GM18858 (cell line): ENCODE data around the gene SYK.
"Not testable (repeated sequence)": the region's sequence is repeated elsewhere in the genome, so short reads cannot be mapped to it uniquely, and the experiment has no call there.

Source experiments
- ATAC-seq: cut with Tn5 transposase; IDR thresholded peaks from one replicate; pipeline ENCODE4 v1.9.1; 2021; ENCODE audit not compliant: unreplicated experiment

The SYK gene

DNA sequence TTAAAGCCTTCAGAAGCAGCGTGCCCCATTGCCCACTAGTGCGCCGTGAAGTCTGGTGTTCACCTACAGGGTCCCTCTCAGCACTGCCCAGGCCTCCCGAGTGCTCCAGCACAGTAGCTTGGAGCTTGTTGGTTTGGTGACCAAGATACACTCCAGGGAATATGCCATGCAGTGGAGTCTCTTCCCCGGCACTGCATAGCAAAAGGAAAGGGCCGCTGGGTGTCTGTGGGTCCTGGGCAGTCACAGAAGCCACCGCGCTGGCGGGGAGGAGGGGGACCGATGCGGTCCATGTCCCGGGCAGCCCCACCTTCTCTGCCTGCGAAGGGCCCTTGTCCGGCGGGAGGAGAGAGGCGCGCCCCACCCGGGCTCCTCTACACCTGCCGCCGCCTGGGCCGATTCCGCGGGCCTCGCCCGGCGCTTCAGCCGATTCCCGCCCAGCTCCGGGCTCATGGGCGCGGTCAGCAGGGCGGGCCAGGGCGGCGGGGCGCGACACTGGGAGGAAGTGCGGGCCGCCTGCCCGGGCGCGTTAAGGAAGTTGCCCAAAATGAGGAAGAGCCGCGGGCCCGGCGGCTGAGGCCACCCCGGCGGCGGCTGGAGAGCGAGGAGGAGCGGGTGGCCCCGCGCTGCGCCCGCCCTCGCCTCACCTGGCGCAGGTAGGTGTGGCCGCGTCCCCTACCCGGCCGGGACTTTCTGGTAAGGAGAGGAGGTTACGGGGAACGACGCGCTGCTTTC lies at the start of gene SYK:
Gene SYK, plus strand, starts transcription at position 579 of the 732 bp plus-strand sequence. CDS start 42,080 bp downstream, outside the sequence.
- no peak for ATAC-seq

- not testable (repeated sequence) for ATAC-seq
These were observed 45.9 kb upstream of the SYK start for GRCh38 chr9:90755514-90756371.

DNA sequence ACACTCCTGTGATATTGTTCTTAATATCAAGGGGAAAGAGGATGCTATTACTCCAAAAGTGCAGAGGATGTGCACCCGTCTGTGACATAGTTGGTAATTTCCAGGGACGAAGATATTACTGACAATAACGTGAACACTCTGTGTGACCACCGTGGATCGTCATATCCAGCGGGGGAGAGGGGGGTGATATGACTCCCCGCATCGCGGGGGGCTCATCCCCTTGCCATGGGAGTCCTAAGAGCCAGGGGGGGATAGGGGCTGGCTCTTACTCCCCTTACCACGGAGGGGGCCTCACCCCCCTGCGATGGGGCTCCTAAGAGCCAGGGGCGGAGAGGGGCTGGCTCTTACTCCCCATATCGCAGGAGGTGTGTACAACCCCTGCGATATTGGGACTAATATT lies 41.0 kb upstream of the SYK start:
- not testable (repeated sequence) for ATAC-seq

- no peak for ATAC-seq
These were observed 34.9 kb upstream of the SYK start for GRCh38 chr9:90766731-90767130.

DNA sequence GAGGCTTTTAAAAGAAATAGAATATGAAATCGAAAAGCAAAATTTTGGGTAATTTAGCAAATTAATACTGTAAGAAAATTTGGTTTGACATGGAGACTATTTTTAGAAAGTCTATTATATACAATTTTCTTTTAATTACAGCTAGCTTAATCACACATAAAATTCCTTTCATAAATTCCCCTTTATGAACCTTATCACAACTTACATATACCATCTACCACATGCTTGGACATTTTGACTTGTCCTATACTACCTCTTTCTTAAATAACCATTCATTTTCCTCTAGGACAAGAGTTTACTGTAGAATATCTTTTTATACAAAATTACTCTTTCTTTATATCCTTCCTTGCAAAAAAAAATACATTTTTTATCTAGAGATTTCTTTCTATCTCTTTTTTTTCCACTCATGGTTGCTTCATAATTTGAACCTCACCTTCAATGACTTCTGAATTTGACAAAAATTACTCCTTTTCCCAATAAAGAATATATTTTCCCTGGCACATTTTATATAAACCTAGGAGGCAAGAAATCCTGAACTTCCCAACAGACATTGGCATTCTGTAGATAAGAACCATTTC lies 34.0 kb upstream of the SYK start:
- no peak for ATAC-seq

DNA sequence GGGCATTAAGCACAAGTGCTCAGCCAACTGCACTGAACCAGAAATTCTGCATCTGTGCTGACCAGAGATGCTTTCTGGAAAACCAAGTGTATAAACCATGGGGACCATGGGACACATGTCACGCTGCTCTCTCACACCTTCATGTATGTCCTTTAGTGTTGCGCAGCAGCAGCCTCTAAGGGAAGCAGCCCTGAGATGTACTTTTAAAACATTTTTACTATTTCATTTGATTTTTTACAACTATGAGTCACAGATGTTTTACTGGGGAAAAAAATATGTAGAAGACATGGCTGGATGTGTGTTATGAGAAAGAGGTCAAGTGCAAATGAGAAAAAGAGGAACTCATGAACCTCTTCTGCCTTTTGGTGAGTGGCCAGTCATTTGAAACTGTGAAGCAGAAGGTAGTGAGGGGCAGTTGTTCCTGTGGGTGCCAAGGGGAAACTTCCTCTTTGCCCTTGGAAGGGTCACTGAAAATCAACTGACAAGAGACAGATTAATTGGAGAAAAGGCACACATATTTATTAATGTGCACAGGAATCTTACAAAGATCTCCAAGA lies 31.4 kb upstream of the SYK start:
- ATAC-seq: peak; percentile 50

- ATAC-seq: no peak
These were observed 30.7 kb upstream of the SYK start for GRCh38 chr9:90770927-90771326.

DNA sequence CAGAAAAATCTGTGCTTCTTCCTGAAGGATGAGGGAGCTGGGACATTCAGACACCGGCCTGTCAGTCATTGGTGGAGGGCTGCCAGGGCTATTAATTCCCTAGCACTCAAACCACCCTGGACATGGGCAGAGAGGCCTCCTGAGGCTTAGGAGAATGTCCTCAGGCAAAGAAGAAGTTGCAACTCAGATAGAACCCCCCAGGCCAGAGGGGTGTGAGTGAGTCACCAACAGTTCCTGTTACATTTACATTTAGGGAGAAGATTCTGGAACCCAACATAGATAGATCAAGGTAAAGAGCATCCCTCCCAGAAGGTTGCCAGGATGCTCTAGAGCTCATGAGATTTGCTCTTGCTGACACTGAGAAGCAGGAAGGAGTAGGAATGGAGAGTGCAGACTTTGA lies 29.2 kb upstream of the SYK start:
- ATAC-seq: no peak

DNA sequence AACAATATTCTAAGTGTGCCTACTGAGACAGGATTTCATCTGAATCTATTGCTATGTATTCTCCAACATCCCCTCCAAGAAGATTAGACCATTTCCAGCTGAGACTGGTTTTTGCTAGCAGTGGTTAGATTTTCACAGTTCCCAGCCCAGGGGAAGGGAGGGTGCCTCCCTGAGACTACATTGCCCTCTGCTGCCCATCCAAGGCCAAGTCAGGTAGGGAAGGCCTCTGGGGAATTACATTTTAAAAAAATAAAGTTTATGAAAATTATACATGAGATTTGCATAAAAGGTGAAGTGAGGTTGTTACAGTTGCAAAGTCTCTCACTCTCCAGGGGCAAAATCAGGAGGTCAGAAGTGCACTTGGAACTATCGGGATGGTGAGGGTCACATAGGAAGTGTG lies 28.0 kb upstream of the SYK start:
- ATAC-seq: no peak

GRCh38 chr9:90774071-90774470 lies 27.5 kb upstream of the SYK start:
- no peak for ATAC-seq

DNA sequence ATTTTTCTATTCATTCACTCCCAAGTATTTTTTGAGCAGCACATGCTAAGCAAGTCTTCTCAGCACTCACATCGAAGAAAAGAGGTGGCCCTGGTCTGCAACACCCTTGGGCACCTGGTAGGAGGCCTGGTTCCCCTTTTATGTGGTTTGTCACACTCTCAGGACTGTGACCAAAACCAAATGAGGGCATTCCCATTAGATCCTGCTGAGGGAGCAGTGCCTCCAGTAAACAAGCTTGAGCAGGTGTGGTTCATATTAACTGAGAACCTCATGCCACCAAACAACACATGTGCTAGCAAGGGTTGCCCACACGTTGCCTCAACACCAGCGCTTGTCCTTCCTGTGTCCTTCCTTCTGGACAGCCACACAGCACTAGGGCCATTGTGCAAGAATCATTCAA lies 26.9 kb upstream of the SYK start:
- ATAC-seq: peak; percentile 48

DNA sequence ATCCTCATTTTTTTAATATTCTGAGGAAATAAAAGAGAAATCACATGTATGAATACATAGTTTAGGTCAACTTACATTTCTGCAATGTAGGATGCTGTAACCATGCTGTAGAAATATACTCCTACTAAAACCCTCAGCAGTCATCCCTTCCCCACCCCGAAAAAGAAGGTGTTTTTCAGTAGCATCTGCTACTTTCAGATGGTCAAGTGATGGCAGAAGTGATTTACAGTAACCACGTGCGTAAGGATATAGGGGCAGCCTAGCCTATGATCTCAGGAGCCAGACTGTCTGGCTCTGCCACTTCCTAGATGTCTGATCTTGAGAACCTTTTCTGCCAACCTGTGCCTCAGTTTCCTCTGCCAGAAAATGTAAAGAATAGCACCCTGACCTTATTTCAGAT lies 26.0 kb upstream of the SYK start:
- no peak for ATAC-seq

DNA sequence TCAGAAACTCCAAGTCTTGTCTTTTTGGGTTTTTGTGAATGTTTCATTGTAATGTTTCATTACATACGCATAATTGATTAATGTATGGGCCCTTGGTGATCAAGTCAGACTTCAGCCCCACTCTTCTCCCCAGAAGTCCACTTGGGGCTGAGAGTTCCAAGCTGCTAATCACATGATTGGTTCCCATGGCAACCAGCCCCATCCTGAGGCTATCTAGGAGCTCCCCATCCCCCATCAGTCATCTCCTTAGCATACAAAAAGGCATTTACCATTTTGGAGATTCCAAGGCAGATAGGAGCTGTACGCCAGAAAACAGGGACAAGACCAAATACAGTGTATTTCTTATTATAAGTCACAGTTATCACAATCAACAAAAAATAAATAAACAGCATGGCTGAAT lies 22.9 kb upstream of the SYK start:
- no peak for ATAC-seq

- ATAC-seq: no peak
These were observed 18.1 kb upstream of the SYK start for GRCh38 chr9:90783552-90783951.

- no peak for ATAC-seq
These were observed 17.7 kb upstream of the SYK start for GRCh38 chr9:90783964-90784363.

GRCh38 chr9:90787771-90788460 lies 13.7 kb upstream of the SYK start:
- peak; percentile 46 for ATAC-seq

GRCh38 chr9:90788527-90788926 lies 13.1 kb upstream of the SYK start:
- ATAC-seq: peak; percentile 47

DNA sequence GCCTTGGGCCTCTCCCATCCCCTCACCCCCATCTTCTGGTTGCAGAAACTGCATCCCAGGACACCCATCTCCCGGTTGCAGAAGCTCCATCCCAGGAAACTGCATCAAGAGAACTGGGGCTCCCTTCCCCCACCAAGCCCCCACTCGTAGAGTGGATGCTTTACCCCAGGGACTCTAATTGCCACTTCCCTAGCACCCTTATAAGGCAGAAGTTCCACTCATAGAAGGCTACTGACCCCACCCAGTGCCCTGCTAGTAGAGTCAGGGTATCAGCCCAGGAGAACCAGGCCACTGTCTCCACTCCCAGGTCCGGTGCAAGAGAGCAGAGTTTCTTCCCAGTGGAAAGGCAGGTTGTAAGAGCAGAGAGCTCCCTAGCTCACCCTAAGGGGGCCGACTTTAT lies 12.2 kb upstream of the SYK start:
- ATAC-seq: no peak

DNA sequence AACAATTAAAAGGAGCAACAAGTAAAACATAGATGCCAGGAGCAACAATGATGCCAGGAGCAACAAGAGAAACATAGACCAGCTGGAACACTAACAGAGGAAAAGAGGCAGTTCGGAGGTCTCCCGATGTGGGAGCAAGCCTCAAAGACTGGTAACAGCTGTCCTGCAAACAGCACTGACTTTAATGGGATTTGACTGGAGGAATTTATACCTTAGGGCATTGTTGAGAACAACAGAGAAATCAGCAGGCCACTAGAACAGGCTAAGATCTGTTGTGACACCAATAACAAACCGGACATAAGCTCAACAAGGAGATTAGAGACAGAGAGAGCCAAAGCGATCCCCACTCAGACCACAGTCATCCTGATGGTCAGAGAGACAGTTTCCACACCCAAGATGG lies 11.8 kb upstream of the SYK start:
- ATAC-seq: no peak

DNA sequence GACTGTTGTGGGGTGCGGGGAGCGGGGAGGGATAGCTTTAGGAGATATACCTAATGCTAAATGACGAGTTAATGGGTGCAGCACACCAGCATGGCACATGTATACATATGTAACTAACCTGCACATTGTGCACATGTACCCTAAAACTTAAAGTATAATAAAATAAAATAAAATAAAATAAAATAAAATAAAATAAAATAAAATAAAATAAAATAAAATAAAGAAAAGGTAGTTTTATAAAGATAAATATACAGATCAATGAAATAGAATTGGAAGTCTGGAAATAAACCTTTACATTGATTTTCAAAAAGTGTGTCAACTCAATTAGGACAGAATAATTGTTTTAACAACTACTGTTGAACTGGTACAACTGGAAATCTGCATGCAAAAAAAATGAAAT lies 8.6 kb upstream of the SYK start:
- not testable (repeated sequence) for ATAC-seq

DNA sequence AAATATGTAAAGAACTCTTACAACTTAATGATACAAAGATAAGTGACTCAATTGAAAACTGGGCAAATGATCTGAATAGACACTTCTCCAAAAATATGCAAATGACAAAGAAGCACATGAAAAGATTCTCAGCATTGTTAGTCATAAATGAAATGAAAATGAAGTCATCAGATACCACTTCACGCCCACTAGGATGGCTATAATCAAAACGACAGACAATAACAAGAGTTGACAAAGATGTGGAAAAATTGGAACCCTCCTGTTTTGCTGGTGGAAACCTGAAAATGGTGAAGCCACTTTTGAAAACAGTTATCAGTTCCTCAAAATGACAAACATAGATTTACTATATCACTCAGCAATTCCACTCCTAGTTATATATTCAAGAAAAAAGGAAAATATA lies 7.9 kb upstream of the SYK start:
- peak; percentile 43 for ATAC-seq
